Fibroblast of pulmonary artery (primary cell): ENCODE results near the gene ALPK3.

Source experiments
- DNase-seq: peaks from one replicate; pipeline ENCODE4 v3.0.0-alpha.2; 2010; ENCODE audit warnings: low read depth
- H3K4me3 ChIP-seq: replicated peaks from 2 replicates; pipeline ENCODE4 v1.5.1; 2011; ENCODE audit warnings: low read depth, mild to moderate bottlenecking, control low read depth, low read length, moderate library complexity
- TF ChIP-seq, protein P1 (sequence below): IDR thresholded peaks from 2 replicates; pipeline ENCODE4 v1.5.1; 2011; ENCODE audit warnings: mild to moderate bottlenecking, control low read depth, low read length, inconsistent platforms; ENCODE audit errors: missing control alignments

Gene ALPK3

DNA sequence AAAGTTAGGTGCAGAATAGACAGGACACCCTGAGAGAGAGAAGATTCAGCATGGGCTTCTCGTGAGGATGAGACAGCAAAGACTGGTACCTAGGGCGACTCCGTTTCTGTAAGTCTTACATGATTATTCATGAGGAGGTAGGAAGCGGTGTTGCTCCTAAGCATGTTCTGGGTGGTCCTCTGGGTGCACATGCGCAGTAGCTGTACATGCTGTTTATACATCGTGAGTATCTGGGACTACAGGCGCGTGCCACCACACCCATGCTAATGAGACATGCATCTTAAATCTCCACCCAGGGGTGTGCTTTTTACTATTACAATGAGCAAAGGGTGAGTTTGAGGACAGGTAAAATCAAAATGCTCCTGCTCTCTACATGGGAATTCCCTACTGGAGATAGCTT is 12.3 kb downstream of the ALPK3 start:
- no peak for DNase-seq
- TF ChIP-seq, protein P1, sequence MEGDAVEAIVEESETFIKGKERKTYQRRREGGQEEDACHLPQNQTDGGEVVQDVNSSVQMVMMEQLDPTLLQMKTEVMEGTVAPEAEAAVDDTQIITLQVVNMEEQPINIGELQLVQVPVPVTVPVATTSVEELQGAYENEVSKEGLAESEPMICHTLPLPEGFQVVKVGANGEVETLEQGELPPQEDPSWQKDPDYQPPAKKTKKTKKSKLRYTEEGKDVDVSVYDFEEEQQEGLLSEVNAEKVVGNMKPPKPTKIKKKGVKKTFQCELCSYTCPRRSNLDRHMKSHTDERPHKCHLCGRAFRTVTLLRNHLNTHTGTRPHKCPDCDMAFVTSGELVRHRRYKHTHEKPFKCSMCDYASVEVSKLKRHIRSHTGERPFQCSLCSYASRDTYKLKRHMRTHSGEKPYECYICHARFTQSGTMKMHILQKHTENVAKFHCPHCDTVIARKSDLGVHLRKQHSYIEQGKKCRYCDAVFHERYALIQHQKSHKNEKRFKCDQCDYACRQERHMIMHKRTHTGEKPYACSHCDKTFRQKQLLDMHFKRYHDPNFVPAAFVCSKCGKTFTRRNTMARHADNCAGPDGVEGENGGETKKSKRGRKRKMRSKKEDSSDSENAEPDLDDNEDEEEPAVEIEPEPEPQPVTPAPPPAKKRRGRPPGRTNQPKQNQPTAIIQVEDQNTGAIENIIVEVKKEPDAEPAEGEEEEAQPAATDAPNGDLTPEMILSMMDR = no peak
- H3K4me3 ChIP-seq = no peak overlapping the region

GRCh38 chr15:84830036-84830435 is 12.9 kb downstream of the ALPK3 start:
- no peak for DNase-seq
- TF ChIP-seq, protein P1 = no peak
- no peak overlapping the region for H3K4me3 ChIP-seq

DNA sequence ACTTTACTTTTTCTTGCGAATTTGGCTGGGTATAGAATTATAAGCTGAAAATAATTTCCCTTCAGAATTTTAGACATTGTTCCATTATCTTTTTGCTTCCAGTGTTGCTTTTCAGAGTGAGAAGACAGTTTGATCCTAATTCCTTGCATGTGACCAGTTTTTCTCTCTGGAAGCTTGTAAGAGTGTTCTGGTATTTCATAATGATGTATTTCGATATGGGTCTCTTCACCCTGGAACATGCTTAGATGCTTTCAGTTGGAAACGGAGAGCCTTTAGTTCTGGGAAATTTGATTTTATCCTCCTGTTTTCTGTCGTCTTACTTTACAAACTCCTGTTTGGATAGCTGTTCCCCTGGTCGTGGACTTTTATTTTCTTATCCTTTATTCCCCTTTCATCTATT is 13.9 kb downstream of the ALPK3 start:
- no peak overlapping the region for H3K4me3 ChIP-seq
- DNase-seq = no peak
- TF ChIP-seq, protein P1 = no peak

DNA sequence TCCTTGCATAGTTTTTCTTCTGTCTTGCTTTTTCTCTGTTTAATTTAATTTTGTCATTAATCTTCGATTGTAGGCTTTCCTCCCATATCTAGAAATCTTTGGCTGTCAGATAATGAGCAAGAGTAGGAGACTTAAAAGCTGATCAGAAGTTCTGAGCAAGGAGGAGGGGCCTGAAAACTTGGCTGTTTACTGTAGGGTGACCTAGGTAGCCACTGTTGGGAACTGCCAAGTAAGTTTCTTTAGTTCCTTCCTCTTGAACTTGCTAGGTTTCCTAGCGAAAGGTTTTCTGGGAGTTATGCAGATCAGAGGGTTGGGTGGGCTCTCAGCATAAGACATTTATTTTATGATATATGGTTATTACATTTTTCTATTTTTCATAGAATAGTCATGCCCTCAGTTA is 14.5 kb downstream of the ALPK3 start:
- TF ChIP-seq, protein P1 = no peak
- no peak for DNase-seq
- no peak overlapping the region for H3K4me3 ChIP-seq

- no peak for DNase-seq
- no peak overlapping the region for H3K4me3 ChIP-seq
- TF ChIP-seq, protein P1 = no peak
These were observed 15.4 kb downstream of the ALPK3 start for GRCh38 chr15:84832448-84833040.

GRCh38 chr15:84833447-84834228 is 16.5 kb downstream of the ALPK3 start:
- DNase-seq = peak; percentile 75
- H3K4me3 ChIP-seq = no peak overlapping the region
- TF ChIP-seq, protein P1 = no peak
